Measurements from ENCODE around the gene SORBS2.

The SORBS2 gene

DNA sequence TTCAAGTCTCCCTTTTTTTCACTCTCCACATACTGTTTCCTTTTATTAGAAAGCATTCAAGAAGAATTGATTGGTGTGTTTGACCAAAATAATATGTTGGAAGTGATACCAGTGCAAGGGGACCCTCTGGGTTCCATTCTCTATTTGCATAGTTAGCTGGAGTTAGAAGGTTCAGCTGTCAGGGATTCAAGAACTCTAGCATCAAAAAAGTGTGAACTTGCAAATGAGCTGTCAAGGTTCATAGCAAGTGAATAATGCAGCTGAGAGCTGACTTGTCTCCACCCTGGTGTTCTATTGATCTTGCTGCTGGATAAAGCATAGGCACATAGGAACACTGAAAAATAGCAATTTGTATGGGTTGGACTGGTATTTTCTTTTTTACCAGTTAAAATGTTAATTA lies 73.2 kb downstream of the SORBS2 start:
- DNase-seq (ENCODE audit: low read depth), result no peak

GRCh38 chr4:185738038-185738552 lies 73.9 kb downstream of the SORBS2 start:
- peak; percentile 87 for DNase-seq (ENCODE audit: low read depth)

GRCh38 chr4:185737489-185738037 lies 74.4 kb downstream of the SORBS2 start:
- DNase-seq (ENCODE audit: low read depth), result no peak

DNA sequence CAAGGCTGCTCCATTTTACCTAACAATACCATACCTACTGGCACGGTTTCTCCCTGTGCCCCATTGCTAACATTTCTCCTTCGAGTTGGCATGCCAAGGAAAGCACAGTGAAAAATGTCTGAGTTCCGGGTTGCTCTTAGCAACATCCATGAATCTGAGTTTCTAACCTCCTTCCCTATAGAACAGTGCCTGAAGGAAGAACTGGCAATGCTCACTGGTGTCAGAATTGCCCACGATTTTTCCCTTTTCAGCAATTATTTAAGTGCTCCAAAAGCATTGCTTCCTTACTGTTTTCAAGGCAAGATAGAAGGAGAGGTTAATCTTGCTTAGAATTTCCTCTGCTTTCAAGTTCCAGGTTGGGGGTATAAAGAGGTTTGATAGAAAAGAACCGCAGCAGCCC lies 75.1 kb downstream of the SORBS2 start:
- DNase-seq (ENCODE audit: low read depth), result no peak

DNA sequence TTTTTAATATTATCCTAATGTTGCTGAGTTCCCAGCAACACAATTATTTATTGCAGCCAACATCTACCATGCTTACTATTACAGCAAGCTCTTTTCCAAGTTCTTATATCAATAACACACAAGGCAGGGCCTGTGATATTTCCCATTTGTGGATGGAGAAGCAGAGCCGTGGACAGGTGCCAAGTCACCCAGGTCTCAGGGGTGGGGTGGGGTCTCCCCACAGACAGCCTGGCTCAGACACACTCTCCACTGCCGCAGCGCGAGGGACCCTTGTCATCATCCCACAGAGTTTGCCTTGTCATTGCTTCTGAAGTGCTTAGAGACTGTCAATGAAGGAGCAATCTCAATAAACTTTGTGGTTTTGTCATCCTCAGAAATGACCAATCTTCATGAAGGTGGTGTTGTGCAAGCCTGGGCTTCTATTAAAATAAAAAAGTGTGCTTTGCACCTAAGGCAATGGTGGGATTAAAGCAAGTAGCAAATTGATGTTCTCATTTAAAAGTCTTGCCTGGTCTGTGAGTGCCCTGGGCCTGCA lies 76.1 kb downstream of the SORBS2 start:
- DNase-seq (ENCODE audit: low read depth), result no peak

DNA sequence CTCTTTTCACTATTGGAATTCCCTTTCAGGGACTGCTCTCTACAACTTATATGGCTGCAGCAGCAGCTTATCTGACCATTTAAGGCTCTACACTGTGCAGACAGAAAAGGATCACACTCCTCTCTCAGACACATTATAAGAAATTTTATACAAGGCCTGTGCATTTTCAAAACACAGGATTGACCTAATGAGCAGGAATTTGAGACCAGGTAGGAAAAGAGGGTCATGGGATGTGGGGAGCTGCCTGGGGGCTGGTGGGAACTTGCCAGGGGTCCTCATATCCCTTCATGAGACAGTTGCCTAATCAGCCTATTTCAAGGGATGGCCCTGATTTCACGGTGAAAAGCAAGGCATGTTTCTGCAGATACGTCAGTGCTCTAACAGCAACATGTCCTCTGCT lies 77.1 kb downstream of the SORBS2 start:
- DNase-seq (ENCODE audit: low read depth), result no peak

GRCh38 chr4:185734214-185734613 lies 77.8 kb downstream of the SORBS2 start:
- no peak for DNase-seq (ENCODE audit: low read depth)

- peak; percentile 49 for DNase-seq (ENCODE audit: low read depth)
Measured at GRCh38 chr4:185730849-185731608, 81.0 kb downstream of the SORBS2 start.

- no peak for DNase-seq (ENCODE audit: low read depth)
Measured at GRCh38 chr4:185730387-185730786, 81.6 kb downstream of the SORBS2 start.

GRCh38 chr4:185729391-185729804 lies 82.6 kb downstream of the SORBS2 start:
- peak; percentile 11 for DNase-seq (ENCODE audit: low read depth)

DNA sequence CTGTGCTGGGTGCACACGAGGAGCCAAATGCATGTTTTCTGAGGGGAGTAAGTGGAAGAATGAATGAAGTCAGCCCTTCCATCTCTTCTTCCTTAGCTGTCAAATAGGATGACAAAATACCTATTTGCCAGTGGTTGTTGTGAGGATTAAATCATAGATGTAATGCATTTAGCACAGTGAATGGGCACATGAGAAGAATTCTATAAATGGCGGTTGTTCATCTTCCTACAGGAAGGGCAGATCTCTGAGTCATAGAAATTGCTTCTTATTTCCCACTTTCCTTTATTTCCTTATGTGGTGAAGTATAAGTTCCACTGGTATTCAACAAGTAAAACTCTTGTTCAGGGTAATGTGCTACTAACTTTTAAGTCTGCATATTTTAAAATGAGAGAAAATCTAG lies 83.1 kb downstream of the SORBS2 start:
- DNase-seq (ENCODE audit: low read depth), result no peak

GRCh38 chr4:185726931-185727330 lies 85.1 kb downstream of the SORBS2 start:
- DNase-seq (ENCODE audit: low read depth), result peak; percentile 10

GRCh38 chr4:185723631-185724260 lies 88.2 kb downstream of the SORBS2 start:
- DNase-seq (ENCODE audit: low read depth), result no peak

GRCh38 chr4:185722029-185722316 lies 90.0 kb downstream of the SORBS2 start:
- DNase-seq (ENCODE audit: low read depth), result no peak

DNA sequence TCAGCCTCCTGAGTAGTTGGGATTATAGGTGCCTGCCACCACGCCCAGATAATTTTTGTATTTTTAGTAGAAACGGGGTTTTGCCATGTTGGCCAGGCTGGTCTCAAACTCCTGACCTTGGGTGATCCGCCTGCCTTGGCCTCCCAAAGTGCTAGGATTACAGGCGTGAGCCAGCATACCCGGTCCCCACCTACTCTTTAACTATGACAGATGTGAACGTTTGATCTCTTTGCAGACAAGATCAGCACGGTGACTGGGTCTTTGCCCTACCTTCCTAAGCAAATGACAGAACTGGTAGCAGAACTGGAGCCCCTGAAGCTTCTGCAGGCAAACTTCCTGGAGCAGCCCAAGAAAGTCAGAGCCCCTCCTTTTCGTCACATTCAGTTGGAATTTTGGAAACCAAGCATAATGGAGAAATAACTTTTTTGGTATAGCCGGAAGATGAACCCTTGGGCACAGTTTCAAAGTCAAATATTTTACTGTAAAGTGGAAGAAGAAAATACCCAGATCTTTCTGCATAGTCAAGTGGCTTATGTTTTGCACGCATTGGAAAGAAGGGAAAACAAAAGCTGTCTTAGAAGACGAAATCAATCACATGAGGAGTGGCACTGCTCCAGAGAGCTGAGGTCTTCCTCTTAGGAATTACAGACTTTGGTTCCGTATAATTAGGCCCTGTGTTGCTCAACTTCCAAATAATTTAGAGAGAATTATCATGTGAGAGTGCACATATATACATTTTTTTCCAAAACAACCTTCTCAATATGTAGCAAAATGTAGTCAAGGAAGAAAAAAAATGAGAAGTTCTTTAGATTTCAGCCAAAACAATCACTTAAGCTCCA lies 90.6 kb downstream of the SORBS2 start:
- DNase-seq (ENCODE audit: low read depth), result no peak

GRCh38 chr4:185719500-185719858 lies 92.5 kb downstream of the SORBS2 start:
- no peak for DNase-seq (ENCODE audit: low read depth)

- DNase-seq (ENCODE audit: low read depth), result no peak
Measured at GRCh38 chr4:185718578-185719499, 93.2 kb downstream of the SORBS2 start.

GRCh38 chr4:185717377-185717741 lies 94.6 kb downstream of the SORBS2 start:
- DNase-seq (ENCODE audit: low read depth), result no peak

DNA sequence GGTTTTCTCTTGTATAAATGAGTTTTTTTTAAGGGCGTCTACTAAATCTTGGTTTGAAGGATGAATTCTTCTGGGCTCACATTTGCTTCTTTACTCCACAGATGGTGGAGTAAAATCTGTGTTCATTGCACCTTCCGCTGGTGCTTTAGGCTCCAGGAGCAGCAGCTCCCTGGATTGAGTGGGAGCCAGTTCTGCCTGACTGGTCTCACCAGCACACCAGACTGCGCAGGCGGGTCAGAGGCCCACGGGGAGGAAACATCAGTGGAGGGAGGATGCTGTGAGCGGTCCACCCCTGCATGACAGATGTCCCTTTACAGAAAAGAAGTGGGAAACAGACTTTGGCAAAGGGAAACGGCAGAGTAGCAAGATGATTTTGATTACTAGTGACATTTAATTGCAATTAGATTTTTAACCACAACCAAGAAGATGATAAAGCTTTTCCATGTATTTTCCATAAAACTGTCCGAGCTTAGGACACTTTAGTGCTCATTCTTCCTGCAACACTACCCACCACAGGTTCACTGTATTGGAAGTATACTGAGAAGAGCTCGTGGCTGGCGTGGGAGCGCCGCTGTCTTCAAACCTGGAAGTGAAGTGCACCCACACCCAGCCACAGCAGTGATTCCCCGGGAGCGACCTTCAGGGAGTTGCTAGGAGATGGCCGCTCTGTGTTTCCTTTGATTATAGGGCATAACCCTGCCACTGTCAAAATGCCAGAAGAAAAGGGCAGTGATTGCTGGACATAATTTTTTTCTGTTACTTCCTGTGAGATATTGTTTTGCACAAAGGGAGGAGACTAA lies 95.2 kb downstream of the SORBS2 start:
- DNase-seq (ENCODE audit: low read depth), result no peak

GRCh38 chr4:185716141-185716551 lies 95.8 kb downstream of the SORBS2 start:
- DNase-seq (ENCODE audit: low read depth), result no peak

Measured in EH (cell line).